Stimulated activated CD4-positive, alpha-beta T cell treated with anti-CD3 and anti-CD28 coated beads, Interleukin-15, amount 100 ng/mL, for 1 hour (primary cell): Measurements from ENCODE around the gene C8A.

ENCODE experiments used
- DNase-seq, 2 donors: peaks; one replicate each; pipeline ENCODE4 v3.0.0-alpha.2; 2020; ENCODE audit warnings: low read depth in 1 of 2, low spot score in 1 of 2

Gene C8A

DNA sequence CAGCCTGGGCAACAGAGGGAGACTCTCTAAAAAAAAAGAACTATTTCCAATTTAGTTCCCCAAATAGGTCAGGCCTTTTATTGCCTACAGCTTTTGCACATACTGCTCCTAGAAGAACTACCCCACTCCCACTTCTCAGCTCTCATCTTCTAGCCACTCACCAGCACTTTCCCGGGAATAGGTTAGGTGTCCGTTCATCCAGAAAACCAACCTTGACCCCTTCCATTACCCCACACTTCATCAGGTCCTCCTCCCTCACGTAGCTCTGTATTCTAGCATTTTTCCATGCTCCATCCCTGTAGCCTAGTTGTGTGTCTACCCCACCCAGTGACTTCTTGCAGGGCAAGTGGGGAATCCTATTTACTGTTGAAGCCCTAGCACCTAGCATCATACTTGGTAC lies 68.6 kb downstream of the C8A start:
- DNase-seq: no peak

DNA sequence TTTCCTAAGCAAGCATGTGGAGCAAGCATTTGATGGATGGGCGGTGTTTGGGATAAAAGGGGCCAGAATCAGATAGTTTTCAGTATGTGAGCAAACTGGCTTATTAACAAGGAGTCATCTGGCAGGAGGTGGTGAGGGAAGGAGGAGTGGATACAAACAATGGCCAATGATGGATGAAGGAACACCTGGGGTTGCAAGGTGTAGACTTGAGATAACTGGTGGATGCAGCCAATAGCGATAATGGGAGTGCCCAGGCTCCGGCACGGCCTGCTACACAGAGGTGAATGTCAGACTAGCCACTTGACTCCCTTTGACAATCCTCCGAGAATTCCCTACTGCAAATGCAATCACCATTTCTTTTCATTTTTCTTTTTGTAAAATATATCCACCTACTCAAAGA lies 69.5 kb downstream of the C8A start:
- DNase-seq: no peak

- DNase-seq: no peak
Observed at GRCh38 chr1:56925193-56925592, 70.6 kb downstream of the C8A start.

GRCh38 chr1:56927171-56927570 lies 72.6 kb downstream of the C8A start:
- DNase-seq: no peak

DNA sequence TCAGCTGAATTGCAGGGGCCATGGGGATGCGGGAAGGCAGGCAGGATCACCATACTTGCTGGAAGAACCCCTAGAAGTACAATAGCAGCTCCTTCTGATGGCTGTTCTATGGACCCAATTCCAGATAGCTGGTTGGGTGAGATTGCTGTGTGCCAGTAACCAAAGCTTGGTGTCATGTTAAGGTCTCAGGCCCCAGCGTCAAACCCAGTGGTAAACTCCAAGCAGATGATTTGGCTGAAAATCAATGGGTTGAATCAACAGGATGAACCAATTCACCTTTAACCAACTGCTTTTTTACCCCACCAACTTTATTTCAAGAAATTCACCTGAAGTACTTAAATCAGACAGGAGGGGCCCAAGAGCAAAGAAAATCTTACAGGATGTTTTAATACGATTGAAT lies 73.4 kb downstream of the C8A start:
- DNase-seq: no peak

- no peak for DNase-seq
Observed at GRCh38 chr1:56929492-56929891, 74.9 kb downstream of the C8A start.

GRCh38 chr1:56931211-56931610 lies 76.6 kb downstream of the C8A start:
- DNase-seq: no peak

GRCh38 chr1:56931686-56932085 lies 77.1 kb downstream of the C8A start:
- DNase-seq: no peak

GRCh38 chr1:56933161-56933560 lies 78.6 kb downstream of the C8A start:
- no peak for DNase-seq

- no peak for DNase-seq
Observed at GRCh38 chr1:56933606-56934005, 79.0 kb downstream of the C8A start.

DNA sequence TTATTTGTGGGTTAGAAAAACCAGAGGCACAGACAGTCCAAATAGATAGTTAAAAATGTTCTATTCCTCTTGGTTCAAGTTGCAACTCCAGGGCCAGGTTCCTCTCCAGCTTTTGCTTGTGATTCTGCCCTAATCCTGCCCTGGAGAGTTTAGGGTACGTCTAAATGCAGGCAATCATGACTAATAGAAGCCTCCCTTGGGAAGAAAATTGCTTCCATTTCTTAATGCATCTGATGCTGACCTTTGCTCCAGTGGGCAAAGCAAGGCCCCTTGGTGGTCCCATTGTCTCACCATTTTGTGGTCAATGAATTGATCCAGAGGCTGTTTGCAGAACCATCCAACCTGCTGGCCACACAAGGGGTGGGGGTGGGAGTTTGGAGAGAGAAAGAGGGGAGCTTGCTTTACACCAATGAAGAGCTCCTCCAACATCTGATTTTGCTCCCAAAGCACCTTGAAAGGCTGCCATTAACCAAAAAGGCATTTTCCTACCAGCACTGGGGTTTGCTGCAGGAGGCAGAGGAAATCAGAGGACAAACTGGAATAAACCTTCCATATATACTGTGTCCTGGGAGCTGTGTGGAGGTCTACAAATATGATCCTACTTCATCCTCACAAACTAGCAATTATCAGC lies 79.9 kb downstream of the C8A start:
- no peak for DNase-seq

- no peak for DNase-seq
Observed at GRCh38 chr1:56938646-56939045, 84.0 kb downstream of the C8A start.

- no peak for DNase-seq
Observed at GRCh38 chr1:56939209-56939608, 84.6 kb downstream of the C8A start.

DNA sequence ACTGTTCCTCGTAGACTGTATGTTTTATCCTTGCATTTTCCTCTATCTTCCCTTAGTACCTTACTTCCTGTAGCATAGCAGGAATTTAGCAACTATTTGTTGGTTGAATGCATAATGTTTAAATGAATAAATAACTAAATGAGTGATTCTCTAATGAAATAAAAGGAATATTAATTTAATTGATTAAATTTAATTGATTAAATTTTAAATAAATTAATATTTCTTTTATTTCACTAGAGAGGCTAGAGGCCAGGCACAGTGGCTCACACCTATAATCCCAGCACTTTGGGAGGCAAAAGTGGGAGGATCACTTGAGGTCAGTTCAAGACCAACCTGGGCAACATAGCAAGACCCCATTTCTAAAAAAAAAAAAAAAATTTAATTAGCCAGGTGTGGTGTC lies 85.4 kb downstream of the C8A start:
- no peak for DNase-seq

DNA sequence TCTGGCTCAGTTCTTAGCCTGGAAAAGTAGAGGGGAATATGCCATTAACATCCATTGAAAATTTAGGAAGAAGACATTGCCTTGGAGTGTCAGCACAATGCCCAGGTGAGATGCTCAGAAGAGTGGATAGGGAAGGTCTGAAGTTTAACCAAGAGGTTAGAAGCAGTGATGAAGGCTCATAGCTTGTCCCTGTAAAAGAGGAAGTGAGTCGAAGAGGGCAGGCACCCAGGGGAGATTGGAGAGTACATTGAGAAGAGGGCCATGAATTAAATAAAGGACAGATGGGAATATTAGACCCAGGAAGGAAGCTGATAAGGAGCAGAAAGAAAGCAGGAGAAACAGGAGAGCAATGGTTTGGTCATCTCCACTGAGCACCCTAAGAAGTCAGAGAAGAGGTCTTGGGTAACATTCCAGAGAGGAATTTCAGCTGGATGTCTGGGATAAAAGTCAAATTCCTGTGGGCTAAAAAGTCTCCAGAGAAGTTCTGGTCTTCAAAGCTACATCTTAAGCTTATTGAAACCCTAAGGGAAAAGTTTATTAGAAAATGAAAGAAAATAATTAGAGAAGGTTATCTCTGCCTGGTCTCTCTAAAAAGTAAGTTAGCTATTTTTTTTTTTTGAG lies 93.9 kb downstream of the C8A start:
- DNase-seq: no peak

DNA sequence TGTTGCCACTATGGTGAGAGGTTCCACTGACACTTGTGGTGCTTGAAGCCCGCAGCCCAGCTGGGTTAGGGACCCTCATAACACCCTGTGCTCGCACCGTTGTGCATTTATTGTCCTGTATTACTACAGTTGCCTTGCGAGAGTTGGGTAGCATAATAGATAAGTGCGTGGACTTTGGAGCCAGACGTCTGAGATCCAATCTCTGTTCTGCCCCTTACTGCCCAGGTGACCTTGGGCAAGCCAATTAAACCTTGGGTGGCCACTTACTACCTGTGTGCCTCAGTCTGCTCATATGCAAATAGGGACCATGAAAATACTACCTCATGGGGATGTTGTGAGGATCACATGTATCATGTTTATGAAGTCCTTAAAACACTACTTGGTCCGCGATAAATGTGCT lies 97.9 kb downstream of the C8A start:
- no peak for DNase-seq

GRCh38 chr1:56953386-56953785 lies 98.8 kb downstream of the C8A start:
- no peak for DNase-seq

DNA sequence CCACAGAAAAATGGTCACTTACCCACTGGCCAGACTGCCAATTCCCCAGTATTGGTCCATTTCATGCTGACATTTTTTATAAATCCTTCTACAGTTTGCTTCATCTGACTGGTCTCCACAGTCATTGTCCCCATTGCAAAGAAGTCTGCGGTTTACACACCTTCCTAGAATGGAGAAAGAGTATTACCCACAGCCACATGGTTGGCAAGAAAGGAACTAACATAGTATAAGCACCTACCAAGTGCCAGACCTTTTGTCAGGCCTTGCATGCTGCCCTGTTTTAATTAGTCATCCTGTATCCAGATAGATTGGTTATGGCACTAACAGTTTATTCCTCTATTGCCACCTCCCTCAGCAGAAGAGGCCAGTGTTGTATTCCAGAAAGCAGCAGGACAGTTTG lies 100.1 kb downstream of the C8A start:
- no peak for DNase-seq

DNA sequence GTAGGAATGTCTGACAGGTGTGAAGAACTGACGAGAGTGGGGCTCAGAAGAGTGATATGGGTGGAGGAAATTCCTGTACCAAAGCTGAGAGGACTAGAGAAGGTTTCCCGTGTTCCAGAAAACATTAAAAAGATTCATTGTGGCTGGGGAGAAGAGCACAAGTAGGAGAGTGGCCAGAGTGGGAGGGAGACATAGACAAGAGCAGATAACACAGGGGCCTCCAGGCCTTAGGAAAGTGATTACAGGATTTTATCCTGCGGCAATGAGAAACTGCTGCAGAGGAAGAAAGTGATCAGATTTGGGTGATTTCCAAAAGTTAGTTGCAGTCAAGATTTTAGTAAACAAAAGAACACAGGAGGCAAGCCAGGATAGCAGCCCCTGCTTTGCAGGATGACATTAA lies 103.3 kb downstream of the C8A start:
- DNase-seq: no peak

DNA sequence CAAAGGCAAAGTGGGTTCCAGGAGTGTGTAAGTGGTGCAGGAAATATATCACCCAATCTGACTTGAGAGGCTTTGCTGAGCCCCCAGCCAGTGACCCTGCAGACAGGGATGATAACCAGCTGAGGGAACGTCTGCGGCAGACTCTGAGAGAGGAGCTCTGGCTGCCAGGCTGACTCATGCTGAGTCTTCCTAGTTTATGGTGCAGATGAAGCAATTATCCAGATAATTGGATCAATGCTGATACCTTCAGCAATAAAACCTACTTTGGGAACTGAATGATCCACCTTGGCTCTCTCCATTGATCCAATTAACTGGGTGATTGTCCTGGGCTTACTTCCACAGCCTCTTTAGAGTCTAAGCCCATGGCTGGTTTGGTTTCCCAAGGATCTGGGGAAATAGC lies 103.9 kb downstream of the C8A start:
- DNase-seq: no peak

- DNase-seq: no peak
Observed at GRCh38 chr1:56961426-56961825, 106.8 kb downstream of the C8A start.

GRCh38 chr1:56963667-56964066 lies 109.1 kb downstream of the C8A start:
- no peak for DNase-seq

DNA sequence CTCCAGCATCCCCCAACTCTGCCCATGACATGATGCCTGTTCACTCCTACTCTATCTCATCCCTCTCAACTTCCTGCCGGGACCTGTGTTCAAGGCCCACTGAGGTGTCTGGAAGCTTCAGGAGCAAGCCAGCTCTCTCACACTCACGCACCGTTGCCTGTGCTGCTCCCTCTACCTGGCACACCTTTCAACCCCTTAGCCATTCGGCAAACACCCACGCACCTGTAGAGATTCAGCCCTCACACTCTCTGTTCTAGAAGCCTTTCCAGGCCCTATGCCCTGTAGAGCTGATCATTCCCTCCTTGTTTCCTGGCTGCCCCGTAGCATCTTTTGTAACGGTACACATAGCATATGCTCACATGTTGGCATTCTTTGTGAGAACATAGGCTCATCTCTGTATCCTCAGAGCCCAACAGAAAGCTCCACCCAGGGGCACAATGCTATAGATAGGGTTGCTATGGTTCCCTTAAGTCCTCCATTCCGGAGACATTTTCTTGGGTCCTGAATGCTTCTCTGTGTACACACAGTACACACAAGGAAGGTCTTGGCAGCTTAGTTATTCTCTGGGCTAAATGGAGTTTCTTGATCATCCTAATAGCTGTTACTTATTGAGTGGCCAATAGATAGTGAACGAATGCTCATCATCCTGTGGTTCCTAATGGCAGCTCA lies 109.9 kb downstream of the C8A start:
- no peak for DNase-seq
